ENCODE data around the gene SCARB2.

DNA sequence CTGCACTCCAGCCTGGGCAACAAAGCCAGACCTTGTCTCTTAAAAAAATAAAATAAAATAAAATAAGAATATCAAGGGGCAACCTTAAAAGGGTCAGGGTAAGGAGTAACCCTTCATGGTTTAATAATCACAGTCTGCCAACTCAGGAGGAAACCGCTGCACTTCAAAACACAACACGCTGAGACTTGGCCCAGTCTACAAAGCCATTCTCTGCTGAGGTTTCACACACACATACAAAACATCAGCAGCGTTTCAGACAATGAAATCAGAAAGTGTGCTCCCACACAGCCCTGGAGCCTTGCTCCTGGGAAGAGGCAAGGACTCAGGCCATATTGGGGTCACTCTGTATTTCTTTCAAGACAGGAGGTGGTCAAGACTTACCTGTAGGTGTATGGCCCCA, 18.3 kb downstream of the SCARB2 start:
- no peak for TF ChIP-seq POLR2A (IDR thresholded peaks at IDR 0.05)
- TF ChIP-seq, protein P1, sequence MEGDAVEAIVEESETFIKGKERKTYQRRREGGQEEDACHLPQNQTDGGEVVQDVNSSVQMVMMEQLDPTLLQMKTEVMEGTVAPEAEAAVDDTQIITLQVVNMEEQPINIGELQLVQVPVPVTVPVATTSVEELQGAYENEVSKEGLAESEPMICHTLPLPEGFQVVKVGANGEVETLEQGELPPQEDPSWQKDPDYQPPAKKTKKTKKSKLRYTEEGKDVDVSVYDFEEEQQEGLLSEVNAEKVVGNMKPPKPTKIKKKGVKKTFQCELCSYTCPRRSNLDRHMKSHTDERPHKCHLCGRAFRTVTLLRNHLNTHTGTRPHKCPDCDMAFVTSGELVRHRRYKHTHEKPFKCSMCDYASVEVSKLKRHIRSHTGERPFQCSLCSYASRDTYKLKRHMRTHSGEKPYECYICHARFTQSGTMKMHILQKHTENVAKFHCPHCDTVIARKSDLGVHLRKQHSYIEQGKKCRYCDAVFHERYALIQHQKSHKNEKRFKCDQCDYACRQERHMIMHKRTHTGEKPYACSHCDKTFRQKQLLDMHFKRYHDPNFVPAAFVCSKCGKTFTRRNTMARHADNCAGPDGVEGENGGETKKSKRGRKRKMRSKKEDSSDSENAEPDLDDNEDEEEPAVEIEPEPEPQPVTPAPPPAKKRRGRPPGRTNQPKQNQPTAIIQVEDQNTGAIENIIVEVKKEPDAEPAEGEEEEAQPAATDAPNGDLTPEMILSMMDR (IDR thresholded peaks at IDR 0.05): no peak
